PC-3 (cell line): ENCODE results near the gene ACKR3.

Experiments
- EZH2 ChIP-seq: fragments of 300-600 bp; sonication (generic); IDR thresholded peaks from one replicate; pipeline ENCODE4 v1.6.1; 2017; ENCODE audit warnings: antibody characterized with exemption, mild to moderate bottlenecking, low read length; ENCODE audit not compliant: unreplicated experiment
- TF ChIP-seq, protein P1 (sequence below): fragments of 300-600 bp; sonication (generic); conservative IDR thresholded peaks from 2 replicates; pipeline ENCODE4 v1.5.1; 2017; ENCODE audit warnings: antibody characterized with exemption, low read depth, mild to moderate bottlenecking, low read length

DNA sequence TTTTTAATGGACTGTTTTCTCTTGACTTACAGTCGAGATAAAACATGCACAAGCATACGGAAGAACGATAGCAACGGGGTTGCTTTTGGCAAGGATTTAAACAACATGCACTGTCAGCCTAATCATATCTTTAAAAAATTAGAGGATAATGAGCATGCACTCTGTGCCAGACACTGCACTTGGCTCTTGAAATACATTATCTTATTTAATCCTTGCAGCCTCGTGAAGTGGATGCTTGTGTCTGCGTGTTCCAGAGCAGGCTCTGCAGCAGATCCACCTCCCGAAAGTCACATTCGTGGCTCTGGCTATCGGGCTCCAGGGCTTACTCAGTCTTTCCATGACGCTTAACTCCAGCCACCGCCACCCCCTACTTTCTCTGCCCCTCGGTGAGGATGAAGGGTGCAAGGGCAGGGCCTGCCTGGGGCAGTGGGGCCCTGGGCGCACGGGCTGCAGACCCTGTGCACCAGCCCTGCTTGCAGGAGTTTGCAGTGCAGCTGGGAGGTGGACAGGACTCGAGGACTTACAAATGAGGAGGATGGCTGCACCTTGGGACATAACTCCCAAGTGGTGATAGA lies 61.7 kb downstream of the ACKR3 start:
- TF ChIP-seq, protein P1, sequence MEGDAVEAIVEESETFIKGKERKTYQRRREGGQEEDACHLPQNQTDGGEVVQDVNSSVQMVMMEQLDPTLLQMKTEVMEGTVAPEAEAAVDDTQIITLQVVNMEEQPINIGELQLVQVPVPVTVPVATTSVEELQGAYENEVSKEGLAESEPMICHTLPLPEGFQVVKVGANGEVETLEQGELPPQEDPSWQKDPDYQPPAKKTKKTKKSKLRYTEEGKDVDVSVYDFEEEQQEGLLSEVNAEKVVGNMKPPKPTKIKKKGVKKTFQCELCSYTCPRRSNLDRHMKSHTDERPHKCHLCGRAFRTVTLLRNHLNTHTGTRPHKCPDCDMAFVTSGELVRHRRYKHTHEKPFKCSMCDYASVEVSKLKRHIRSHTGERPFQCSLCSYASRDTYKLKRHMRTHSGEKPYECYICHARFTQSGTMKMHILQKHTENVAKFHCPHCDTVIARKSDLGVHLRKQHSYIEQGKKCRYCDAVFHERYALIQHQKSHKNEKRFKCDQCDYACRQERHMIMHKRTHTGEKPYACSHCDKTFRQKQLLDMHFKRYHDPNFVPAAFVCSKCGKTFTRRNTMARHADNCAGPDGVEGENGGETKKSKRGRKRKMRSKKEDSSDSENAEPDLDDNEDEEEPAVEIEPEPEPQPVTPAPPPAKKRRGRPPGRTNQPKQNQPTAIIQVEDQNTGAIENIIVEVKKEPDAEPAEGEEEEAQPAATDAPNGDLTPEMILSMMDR = no peak
- TF ChIP-seq EZH2 = no peak
